ENCODE results near the gene FAM240B. TPM values are rescaled to one million over a fixed set of nuclear protein-coding genes. Genes with fewer than 3 reads are reported as not detected.

The FAM240B gene
- total and polyA plus RNA-seq, 9 of the 15 experiments (the other 6 are each of a cell fraction or from before 2014, with no cell fraction given): not detected

- intact Hi-C loops (cut with micrococcal nuclease): no loop called here
- POLR2A ChIA-PET: no interaction called here
- CTCF ChIA-PET (ENCODE audit: low intra/inter-chr PET ratio): no interaction called here
Observed at GRCh38 chr9:38734831-38735230, 14.9 kb upstream of the FAM240B start.

More at GRCh38 chr9:38734831-38735230, 14.9 kb upstream of the FAM240B start:
- Histone ChIP-seq H3K79me2 (ENCODE audit: control insufficient read depth, insufficient read depth, low read length) (no peaks in the 10 kb centered on the region), H3K9me1 (ENCODE audit: control insufficient read depth, insufficient read depth, low read length) (no peaks in the 10 kb centered on the region), H3K4me3 (no peak overlapping the region), H2AFZ (ENCODE audit: low read depth, low read length) (no peak overlapping the region), H3K4me1 (replicated peaks in 1 of 2; ENCODE audit: control insufficient read depth in 2 of 2, insufficient read depth in 2 of 2, low read length in 2 of 2) (no peaks in the 10 kb centered on the region), H3K27me3 (ENCODE audit: control insufficient read depth in 2 of 2, insufficient read depth in 2 of 2, low read length in 2 of 2) (peaks cover 2 to 13% of the 10 kb centered on the region in 2 experiments; a peak in 1 of 5 replicates), H4K20me1 (replicated peaks; ENCODE audit: control insufficient read depth, insufficient read depth, low read length) (no peaks in the 10 kb centered on the region), H3K27ac (ENCODE audit: extremely low read depth, low read depth, low read length) (no peak overlapping the region), H3K4me2 (ENCODE audit: insufficient read depth, low read length) (no peak overlapping the region), H3K9me3 (replicated peaks; ENCODE audit: control insufficient read depth, insufficient read depth, low read depth, low read length) (no peaks in the 10 kb centered on the region), H3K36me3 (ENCODE audit: control insufficient read depth, insufficient read depth, low read length) (no peaks in the 10 kb centered on the region), H3K9ac (ENCODE audit: insufficient read depth in 1 of 2, low read depth in 2 of 2, low read length in 2 of 2) (no peak overlapping the region)
- FAIRE-seq: no peak
- no peak for ATAC-seq
- TF ChIP-seq, protein P1, sequence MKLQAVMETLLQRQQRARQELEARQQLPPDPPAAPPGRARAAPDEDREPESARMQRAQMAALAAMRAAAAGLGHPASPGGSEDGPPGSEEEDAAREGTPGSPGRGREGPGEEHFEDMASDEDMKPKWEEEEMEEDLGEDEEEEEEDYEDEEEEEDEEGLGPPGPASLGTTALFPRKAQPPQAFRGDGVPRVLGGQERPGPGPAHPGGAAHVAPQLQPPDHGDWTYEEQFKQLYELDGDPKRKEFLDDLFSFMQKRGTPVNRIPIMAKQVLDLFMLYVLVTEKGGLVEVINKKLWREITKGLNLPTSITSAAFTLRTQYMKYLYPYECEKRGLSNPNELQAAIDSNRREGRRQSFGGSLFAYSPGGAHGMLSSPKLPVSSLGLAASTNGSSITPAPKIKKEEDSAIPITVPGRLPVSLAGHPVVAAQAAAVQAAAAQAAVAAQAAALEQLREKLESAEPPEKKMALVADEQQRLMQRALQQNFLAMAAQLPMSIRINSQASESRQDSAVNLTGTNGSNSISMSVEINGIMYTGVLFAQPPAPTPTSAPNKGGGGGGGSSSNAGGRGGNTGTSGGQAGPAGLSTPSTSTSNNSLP (IDR thresholded peaks at IDR 0.05; ENCODE audit: borderline replicate concordance, low read depth, low read length): no peak
- TF ChIP-seq, protein P2, sequence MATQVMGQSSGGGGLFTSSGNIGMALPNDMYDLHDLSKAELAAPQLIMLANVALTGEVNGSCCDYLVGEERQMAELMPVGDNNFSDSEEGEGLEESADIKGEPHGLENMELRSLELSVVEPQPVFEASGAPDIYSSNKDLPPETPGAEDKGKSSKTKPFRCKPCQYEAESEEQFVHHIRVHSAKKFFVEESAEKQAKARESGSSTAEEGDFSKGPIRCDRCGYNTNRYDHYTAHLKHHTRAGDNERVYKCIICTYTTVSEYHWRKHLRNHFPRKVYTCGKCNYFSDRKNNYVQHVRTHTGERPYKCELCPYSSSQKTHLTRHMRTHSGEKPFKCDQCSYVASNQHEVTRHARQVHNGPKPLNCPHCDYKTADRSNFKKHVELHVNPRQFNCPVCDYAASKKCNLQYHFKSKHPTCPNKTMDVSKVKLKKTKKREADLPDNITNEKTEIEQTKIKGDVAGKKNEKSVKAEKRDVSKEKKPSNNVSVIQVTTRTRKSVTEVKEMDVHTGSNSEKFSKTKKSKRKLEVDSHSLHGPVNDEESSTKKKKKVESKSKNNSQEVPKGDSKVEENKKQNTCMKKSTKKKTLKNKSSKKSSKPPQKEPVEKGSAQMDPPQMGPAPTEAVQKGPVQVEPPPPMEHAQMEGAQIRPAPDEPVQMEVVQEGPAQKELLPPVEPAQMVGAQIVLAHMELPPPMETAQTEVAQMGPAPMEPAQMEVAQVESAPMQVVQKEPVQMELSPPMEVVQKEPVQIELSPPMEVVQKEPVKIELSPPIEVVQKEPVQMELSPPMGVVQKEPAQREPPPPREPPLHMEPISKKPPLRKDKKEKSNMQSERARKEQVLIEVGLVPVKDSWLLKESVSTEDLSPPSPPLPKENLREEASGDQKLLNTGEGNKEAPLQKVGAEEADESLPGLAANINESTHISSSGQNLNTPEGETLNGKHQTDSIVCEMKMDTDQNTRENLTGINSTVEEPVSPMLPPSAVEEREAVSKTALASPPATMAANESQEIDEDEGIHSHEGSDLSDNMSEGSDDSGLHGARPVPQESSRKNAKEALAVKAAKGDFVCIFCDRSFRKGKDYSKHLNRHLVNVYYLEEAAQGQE (IDR thresholded peaks at IDR 0.05; ENCODE audit: borderline replicate concordance): no peak
- TF ChIP-seq, protein P2 (CRISPR knock-in tag; IDR thresholded peaks at IDR 0.05; ENCODE audit: low read depth): no peak
- no peak for TF ChIP-seq MEIS2 (IDR thresholded peaks at IDR 0.05; ENCODE audit: partially characterized antibody)
- TF ChIP-seq, protein P3, sequence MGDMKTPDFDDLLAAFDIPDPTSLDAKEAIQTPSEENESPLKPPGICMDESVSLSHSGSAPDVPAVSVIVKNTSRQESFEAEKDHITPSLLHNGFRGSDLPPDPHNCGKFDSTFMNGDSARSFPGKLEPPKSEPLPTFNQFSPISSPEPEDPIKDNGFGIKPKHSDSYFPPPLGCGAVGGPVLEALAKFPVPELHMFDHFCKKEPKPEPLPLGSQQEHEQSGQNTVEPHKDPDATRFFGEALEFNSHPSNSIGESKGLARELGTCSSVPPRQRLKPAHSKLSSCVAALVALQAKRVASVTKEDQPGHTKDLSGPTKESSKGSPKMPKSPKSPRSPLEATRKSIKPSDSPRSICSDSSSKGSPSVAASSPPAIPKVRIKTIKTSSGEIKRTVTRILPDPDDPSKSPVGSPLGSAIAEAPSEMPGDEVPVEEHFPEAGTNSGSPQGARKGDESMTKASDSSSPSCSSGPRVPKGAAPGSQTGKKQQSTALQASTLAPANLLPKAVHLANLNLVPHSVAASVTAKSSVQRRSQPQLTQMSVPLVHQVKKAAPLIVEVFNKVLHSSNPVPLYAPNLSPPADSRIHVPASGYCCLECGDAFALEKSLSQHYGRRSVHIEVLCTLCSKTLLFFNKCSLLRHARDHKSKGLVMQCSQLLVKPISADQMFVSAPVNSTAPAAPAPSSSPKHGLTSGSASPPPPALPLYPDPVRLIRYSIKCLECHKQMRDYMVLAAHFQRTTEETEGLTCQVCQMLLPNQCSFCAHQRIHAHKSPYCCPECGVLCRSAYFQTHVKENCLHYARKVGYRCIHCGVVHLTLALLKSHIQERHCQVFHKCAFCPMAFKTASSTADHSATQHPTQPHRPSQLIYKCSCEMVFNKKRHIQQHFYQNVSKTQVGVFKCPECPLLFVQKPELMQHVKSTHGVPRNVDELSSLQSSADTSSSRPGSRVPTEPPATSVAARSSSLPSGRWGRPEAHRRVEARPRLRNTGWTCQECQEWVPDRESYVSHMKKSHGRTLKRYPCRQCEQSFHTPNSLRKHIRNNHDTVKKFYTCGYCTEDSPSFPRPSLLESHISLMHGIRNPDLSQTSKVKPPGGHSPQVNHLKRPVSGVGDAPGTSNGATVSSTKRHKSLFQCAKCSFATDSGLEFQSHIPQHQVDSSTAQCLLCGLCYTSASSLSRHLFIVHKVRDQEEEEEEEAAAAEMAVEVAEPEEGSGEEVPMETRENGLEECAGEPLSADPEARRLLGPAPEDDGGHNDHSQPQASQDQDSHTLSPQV (IDR thresholded peaks at IDR 0.05): no peak
- TF ChIP-seq SMARCB1 (IDR thresholded peaks at IDR 0.05; ENCODE audit: insufficient read length, low read depth): no peak
- no peak for TF ChIP-seq BRD4 (IDR thresholded peaks at IDR 0.05)
- TF ChIP-seq PCBP2 (IDR thresholded peaks at IDR 0.05; ENCODE audit: low read depth, low read length, poor library complexity, severe bottlenecking): peak; percentile 72
- TF ChIP-seq XRCC3 (IDR thresholded peaks at IDR 0.05): no peak
- WGBS (ENCODE audit: insufficient coverage, low coverage, missing lambda C conversion rate): 0% methylated on average over 5 of the region's 5 CpGs
- BruUV-seq (replicated peaks): no TSS peak
- DNase-seq (ENCODE audit: extremely low read depth in 1 of 4, low spot score in 3 of 4): no peak
- in situ Hi-C loops (cut with MboI): no loop called here

Data from K562 (cell line).